Measurements from ENCODE around the gene ZBTB38.

The ZBTB38 gene

DNA sequence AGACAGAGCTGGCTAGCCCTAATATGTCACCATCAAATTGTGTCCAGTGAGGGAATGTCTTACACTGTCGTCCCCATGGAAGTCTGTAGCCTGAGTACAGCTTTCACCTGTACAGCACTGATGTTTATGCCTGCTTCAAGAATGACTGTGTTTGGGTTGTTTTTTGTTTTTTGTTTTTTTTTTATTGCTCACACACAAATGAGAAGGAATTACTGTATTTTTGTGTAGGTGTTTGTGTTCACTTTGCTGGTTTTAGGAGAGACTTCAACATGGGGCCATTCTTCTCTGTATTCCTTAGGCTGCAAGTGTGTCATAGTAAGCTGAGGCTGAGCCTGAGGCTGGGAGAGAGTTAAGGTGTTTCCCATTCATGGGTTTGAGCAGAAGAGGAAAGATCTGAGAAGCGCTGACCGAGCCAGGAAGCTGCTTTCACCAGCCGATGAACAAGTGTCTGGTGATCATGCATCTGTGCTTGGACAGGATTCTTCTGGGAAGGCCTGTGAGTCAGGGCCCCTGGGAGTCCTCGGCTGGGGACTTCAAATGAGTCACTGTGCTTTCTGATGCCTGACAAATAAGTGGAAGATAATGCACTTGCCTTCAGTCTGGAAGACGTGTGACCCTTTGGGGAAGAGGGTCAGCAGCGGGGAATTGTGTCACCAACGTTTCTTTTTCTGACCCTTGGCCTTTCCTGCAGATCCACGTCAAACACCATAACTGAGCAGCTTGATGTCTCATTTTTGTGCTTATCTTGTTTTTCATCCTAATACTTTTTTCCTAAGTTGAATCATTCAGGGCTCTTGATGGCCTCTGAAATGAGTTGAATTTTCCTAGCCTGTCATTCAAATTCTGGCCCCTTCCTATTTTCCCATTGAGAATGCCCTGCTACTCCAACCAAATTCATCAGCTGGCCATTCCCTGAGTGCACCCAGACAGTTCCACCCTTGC lies 36.7 kb upstream of the ZBTB38 start:
- Histone ChIP-seq H3K9me3 (no peaks in the 10 kb centered on the region), H3K36me3 (no peaks in the 10 kb centered on the region), H3K4me1 (peaks cover 20% of the 10 kb centered on the region), H3K4me3 (ENCODE audit: low read depth, low read length) (no peak overlapping the region; the same call in 1 of the 2 replicates), H3K27me3 (no peaks in the 10 kb centered on the region)
- TF ChIP-seq, protein P1, sequence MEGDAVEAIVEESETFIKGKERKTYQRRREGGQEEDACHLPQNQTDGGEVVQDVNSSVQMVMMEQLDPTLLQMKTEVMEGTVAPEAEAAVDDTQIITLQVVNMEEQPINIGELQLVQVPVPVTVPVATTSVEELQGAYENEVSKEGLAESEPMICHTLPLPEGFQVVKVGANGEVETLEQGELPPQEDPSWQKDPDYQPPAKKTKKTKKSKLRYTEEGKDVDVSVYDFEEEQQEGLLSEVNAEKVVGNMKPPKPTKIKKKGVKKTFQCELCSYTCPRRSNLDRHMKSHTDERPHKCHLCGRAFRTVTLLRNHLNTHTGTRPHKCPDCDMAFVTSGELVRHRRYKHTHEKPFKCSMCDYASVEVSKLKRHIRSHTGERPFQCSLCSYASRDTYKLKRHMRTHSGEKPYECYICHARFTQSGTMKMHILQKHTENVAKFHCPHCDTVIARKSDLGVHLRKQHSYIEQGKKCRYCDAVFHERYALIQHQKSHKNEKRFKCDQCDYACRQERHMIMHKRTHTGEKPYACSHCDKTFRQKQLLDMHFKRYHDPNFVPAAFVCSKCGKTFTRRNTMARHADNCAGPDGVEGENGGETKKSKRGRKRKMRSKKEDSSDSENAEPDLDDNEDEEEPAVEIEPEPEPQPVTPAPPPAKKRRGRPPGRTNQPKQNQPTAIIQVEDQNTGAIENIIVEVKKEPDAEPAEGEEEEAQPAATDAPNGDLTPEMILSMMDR (IDR thresholded peaks at IDR 0.05; ENCODE audit: low read depth, low read length) = no peak
- peak; percentile 88 for DNase-seq

DNA sequence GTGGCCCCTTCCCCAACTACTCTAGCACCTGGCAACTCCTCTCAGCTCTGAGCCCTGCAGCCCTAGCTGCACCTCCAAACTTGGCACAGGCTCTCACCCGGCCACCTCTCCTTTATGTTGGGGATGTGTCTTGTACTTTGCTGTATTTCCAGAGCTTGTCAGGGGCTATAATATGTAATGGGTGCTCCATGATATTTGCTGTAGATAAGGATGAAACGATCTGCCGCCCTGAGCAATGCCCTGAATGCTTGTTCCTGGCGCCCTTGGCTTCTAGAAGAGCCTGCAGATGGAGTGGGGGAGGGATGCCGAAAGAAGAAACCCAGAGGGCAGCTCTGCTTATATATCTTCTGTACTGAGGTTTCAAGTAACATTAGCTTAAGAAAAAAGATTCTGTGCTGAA lies 35.9 kb upstream of the ZBTB38 start:
- TF ChIP-seq, protein P1 (IDR thresholded peaks at IDR 0.05; ENCODE audit: low read depth, low read length) = no peak
- DNase-seq = no peak
- peaks cover 20% of the 10 kb centered on the region for H3K4me1 ChIP-seq
- no peak overlapping the region; the same call in 1 of the 2 replicates for H3K4me3 ChIP-seq (ENCODE audit: low read depth, low read length)
- H3K27me3 ChIP-seq = no peaks in the 10 kb centered on the region
- H3K9me3 ChIP-seq = no peaks in the 10 kb centered on the region
- H3K36me3 ChIP-seq = no peaks in the 10 kb centered on the region

DNA sequence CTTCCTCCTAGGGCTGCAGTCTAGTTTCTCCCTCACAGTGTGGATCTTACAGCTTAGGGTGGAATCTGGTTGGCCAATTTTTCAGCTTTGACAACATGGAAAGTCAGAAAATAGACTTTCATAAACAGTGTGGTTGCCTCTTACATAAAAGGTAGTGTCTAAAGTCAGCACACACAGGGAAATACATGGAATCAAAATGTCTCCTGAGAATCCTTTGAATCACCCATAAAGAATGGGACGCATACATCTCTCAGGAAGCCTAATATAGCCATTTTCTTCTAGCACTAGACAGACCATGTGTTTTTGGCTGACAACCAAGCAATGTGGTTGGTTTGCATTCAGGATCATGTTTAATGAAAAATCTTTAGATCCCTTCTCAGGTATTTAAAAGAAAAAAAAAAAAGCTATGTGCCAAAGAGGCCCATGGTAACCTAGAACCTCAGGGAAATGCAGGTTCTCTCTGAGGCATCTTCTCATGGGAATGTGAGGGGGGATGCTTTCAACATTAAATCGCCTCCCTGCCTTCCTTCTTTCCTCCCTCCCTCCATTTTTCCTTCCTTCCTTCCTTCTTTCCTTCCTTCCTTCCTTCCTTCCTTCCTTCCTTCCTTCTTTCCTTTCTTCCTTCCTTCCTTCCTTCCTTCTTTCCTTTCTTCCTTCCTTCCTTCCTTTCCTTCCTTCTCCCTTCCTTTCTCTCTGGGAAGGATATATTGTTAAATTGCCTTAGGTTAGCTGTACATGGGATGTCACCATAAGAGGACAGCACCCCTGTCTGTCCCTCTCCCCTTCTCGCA lies 34.3 kb upstream of the ZBTB38 start:
- Histone ChIP-seq H3K36me3 (no peaks in the 10 kb centered on the region), H3K27me3 (no peaks in the 10 kb centered on the region), H3K9me3 (no peaks in the 10 kb centered on the region), H3K4me3 (ENCODE audit: low read depth, low read length) (no peak overlapping the region), H3K4me1 (peaks cover 20% of the 10 kb centered on the region)
- no peak for DNase-seq
- TF ChIP-seq, protein P1 (IDR thresholded peaks at IDR 0.05; ENCODE audit: low read depth, low read length) = no peak

DNA sequence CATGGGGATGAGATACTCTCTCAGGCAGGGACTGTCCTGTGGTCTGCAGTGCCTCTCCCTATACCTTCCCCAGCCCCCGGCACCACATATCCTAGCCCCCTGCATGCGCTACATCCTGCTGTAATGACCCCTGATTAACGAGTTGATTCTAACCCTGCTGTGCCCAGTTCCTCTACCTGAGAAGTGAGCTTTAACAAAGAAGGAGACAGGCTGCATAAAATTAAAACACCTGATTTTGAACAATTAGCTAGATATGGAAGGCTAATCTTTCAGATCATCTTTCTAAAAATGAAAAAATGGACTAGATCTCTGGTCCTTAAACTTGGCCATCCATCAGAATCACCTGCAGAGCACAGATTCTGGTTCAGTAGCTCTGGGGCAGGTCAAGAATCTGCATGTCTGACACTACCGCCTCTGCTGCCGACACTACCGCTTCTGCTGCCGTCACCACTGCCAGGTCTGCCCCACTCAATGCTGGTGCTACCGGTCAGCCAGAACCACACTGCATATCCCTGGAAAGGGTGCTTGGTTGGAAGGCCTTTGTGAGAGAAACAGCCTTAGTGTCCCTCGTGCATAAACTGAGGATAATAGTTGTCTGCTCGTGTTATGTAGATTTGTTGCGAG lies 33.6 kb upstream of the ZBTB38 start:
- DNase-seq = no peak
- peaks cover 20% of the 10 kb centered on the region for H3K4me1 ChIP-seq
- no peaks in the 10 kb centered on the region for H3K9me3 ChIP-seq
- H3K27me3 ChIP-seq = no peaks in the 10 kb centered on the region
- H3K36me3 ChIP-seq = no peaks in the 10 kb centered on the region
- no peak overlapping the region for H3K4me3 ChIP-seq (ENCODE audit: low read depth, low read length)
- TF ChIP-seq, protein P1 (IDR thresholded peaks at IDR 0.05; ENCODE audit: low read depth, low read length) = no peak

DNA sequence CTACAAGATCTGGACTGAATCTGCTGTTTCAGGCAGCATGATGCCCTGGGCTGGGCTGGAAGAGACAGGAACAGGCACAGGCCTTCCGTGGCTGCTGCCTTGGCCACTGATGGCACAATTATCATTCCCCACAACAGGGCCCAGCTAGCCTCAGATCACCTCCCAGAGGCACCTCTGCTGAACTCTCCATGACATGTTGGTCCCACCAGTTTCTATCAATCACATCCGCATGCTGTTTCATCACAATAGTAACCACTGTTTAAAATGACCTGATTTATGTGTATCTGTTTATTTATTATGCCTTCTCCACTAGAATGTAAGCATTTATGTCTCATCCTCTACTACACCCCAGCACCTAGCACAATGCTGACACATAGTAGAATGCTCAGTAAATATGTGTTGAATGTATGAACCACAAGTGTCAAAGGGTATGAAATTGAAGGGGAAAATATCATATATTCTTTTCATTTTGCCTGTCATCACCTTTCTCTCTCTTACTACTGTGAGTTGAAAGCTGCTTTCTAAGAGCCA lies 32.7 kb upstream of the ZBTB38 start:
- TF ChIP-seq, protein P1 (IDR thresholded peaks at IDR 0.05; ENCODE audit: low read depth, low read length) = no peak
- Histone ChIP-seq H3K4me3 (ENCODE audit: low read depth, low read length) (no peak overlapping the region), H3K4me1 (peaks cover 17% of the 10 kb centered on the region), H3K36me3 (no peaks in the 10 kb centered on the region), H3K9me3 (no peaks in the 10 kb centered on the region), H3K27me3 (no peaks in the 10 kb centered on the region)
- no peak for DNase-seq
